GM21723 (cell line): ENCODE measurements around the gene VWA5B1.

Experiments used
- ATAC-seq: cut with Tn5 transposase; IDR thresholded peaks from one replicate; pipeline ENCODE4 v1.9.1; 2021; ENCODE audit warnings: mild to moderate bottlenecking, moderate library complexity; ENCODE audit not compliant: unreplicated experiment

VWA5B1 gene

GRCh38 chr1:20381961-20382360 is 91.3 kb downstream of the VWA5B1 start:
- ATAC-seq = no peak

GRCh38 chr1:20382711-20383110 is 92.0 kb downstream of the VWA5B1 start:
- ATAC-seq = no peak

- ATAC-seq = no peak
Observed at GRCh38 chr1:20383631-20384030, 93.0 kb downstream of the VWA5B1 start.

GRCh38 chr1:20385630-20386029 is 95.0 kb downstream of the VWA5B1 start:
- no peak for ATAC-seq

GRCh38 chr1:20386323-20387081 is 95.8 kb downstream of the VWA5B1 start:
- ATAC-seq = no peak

- no peak for ATAC-seq
Observed at GRCh38 chr1:20389571-20389970, 98.9 kb downstream of the VWA5B1 start.

GRCh38 chr1:20390589-20391331 is 100.1 kb downstream of the VWA5B1 start:
- no peak for ATAC-seq

- ATAC-seq = no peak
Observed at GRCh38 chr1:20395255-20395654, 104.6 kb downstream of the VWA5B1 start.

GRCh38 chr1:20398744-20399143 is 108.1 kb downstream of the VWA5B1 start:
- no peak for ATAC-seq

- no peak for ATAC-seq
Observed at GRCh38 chr1:20399196-20399595, 108.5 kb downstream of the VWA5B1 start.

- ATAC-seq = no peak
Observed at GRCh38 chr1:20399606-20400180, 109.0 kb downstream of the VWA5B1 start.

GRCh38 chr1:20400341-20401177 is 109.9 kb downstream of the VWA5B1 start:
- no peak for ATAC-seq

GRCh38 chr1:20401405-20402010 is 110.8 kb downstream of the VWA5B1 start:
- ATAC-seq = no peak

GRCh38 chr1:20402585-20403422 is 112.1 kb downstream of the VWA5B1 start:
- no peak for ATAC-seq

GRCh38 chr1:20403423-20404145 is 112.9 kb downstream of the VWA5B1 start:
- ATAC-seq = no peak

GRCh38 chr1:20404466-20404865 is 113.8 kb downstream of the VWA5B1 start:
- no peak for ATAC-seq
